AG04449 (cell line): Measurements from ENCODE around the gene MYO10.

ENCODE experiments used
- CTCF ChIA-PET: fragments of 350-600 bp; formaldehyde crosslinking; extraction: SDS; loops from one replicate; lab custom pipeline; 2021; ENCODE audit warnings: antibody characterized with exemption; lab: Yijun Ruan, JAX
- POLR2A ChIA-PET: fragments of 400-600, 350-600 bp; formaldehyde crosslinking; extraction: SDS; loops from one replicate; lab custom pipeline; 2020; ENCODE audit warnings: antibody characterized with exemption, inconsistent platforms; lab: Yijun Ruan, JAX
- DNase-seq: peaks from one replicate; pipeline ENCODE4 v3.0.0-alpha.2; 2010; ENCODE audit warnings: low read depth, low spot score
- H3K4me3 ChIP-seq: 2 replicates; pipeline ENCODE4 v1.5.1; 2011; ENCODE audit warnings: low read depth, mild to moderate bottlenecking, control low read depth, low read length
- TF ChIP-seq, protein P1 (sequence below): IDR thresholded peaks from one replicate; pipeline ENCODE4 v1.5.1; 2011; ENCODE audit warnings: mild to moderate bottlenecking, moderate library complexity, low read length, control low read depth, inconsistent platforms; ENCODE audit not compliant: insufficient read depth; ENCODE audit errors: missing control alignments

Gene MYO10

DNA sequence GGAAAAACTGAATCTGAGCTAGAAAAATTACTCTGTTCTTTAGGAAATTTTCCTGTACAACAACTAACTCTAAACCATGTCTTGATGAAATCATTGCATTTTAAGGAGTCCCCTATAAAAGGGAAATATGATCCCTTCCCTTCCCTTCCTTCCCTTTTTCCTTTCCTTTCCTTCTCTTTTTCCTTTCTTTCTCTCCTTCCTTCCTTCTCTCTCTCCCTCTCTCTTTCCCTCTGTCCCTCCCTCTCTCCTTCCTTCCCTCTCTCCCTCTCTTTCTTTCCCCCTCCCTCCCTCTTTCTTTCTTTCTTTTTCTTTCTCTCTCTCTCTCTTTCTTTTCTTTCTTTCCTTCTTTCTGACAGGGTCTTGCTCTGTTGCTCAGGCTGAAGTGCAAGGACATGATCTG is 42.2 kb upstream of the MYO10 start:
- POLR2A ChIA-PET = no interaction called here
- H3K4me3 ChIP-seq = no peak overlapping the region
- DNase-seq = no peak
- CTCF ChIA-PET = interaction anchor here (1.9 kb wide), 1 partner anchor 212 kb away, joined by 4 read pairs; no protein-coding TSS in a partner anchor
- TF ChIP-seq, protein P1, sequence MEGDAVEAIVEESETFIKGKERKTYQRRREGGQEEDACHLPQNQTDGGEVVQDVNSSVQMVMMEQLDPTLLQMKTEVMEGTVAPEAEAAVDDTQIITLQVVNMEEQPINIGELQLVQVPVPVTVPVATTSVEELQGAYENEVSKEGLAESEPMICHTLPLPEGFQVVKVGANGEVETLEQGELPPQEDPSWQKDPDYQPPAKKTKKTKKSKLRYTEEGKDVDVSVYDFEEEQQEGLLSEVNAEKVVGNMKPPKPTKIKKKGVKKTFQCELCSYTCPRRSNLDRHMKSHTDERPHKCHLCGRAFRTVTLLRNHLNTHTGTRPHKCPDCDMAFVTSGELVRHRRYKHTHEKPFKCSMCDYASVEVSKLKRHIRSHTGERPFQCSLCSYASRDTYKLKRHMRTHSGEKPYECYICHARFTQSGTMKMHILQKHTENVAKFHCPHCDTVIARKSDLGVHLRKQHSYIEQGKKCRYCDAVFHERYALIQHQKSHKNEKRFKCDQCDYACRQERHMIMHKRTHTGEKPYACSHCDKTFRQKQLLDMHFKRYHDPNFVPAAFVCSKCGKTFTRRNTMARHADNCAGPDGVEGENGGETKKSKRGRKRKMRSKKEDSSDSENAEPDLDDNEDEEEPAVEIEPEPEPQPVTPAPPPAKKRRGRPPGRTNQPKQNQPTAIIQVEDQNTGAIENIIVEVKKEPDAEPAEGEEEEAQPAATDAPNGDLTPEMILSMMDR = no peak

DNA sequence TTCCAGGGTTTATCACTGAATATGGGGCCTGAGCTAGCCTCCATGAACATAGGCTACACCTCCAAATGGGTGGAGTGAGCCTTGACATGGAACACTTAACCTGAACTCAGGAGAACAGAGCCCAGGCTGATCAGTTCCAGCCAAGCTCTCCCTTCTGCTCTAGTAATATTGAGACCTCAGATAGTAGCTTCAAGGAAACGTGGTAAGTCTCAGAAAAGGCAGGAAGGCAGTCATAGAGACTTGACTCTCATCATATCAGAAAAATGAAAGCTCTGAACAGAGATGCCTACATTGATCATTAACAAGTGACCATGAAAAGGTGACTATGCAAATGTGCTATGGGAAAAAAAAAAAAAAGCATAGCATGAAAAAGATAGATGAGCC is 40.5 kb upstream of the MYO10 start:
- TF ChIP-seq, protein P1 = no peak
- CTCF ChIA-PET = interaction anchor here (0.6 to 1.9 kb wide), 2 partner anchors 158 to 214 kb away, joined by 3 to 4 read pairs; no protein-coding TSS in a partner anchor
- POLR2A ChIA-PET = no interaction called here
- H3K4me3 ChIP-seq = no peak overlapping the region
- no peak for DNase-seq

DNA sequence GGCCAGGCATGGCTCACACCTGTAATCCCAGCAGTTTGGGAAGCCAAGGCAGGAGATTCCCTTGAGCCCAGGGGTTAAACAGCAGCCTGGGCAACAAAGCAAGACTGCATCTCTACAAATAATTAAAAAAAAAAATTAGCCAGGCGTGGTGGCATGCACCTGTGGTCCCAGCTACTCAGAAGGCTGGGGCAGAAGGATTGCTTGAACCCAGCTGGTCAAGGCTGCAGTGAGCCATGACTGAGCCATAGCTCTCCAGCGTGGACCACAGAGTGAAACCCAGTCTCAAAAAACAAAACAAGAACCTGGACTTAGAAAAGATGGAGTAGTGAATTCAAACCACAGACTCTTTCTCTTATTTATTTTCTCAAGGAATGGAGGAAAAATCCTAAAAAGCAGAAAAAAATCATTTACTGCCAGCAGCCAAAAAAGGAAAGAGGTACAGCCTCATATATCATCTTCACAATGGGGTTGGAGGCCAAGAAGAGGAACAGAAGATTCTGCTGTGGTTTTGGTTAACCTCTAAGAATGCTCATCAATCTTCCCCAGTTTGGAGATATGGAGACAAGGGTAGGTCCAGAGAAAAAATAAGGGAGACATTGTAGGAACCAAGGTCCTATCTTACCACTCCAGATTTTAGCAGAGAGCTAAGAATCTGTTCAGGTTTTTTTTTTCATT is 40.0 kb upstream of the MYO10 start:
- CTCF ChIA-PET = no interaction called here
- no peak for DNase-seq
- POLR2A ChIA-PET = no interaction called here
- H3K4me3 ChIP-seq = no peak overlapping the region
- TF ChIP-seq, protein P1 = no peak

- no peak overlapping the region for H3K4me3 ChIP-seq
- ChIA-PET POLR2A (interaction anchor here (0.5 kb wide), 1 partner anchor 17 kb away, joined by 3 read pairs; no protein-coding TSS in a partner anchor), CTCF (no interaction called here)
- no peak for DNase-seq
- TF ChIP-seq, protein P1 = no peak
Measured at GRCh38 chr5:16974981-16975380, 38.9 kb upstream of the MYO10 start.

DNA sequence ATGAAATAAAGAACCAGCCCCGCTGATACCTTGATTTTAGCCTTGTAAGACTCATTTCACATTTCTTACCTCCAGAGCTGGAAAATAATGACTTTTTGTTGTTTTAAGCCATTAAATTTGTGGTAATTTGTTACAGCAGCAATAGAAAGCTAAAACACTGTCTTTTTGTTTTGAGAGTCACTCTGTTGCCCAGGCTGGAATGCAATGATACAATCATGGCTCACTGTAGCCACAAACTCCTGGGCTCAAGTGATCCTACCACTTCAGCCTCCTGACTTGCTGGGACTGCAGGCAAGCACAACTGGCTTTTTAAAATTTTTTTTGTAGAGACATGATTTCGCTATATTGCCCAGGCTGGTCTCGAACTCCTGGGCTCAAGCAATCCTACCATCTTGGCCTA is 34.7 kb upstream of the MYO10 start:
- CTCF ChIA-PET = interaction anchor here (1.5 kb wide), 1 partner anchor 10 kb away, joined by 5 read pairs; no protein-coding TSS in a partner anchor
- POLR2A ChIA-PET = interaction anchor here (0.9 kb wide), 1 partner anchor 30 kb away, joined by 3 read pairs; no protein-coding TSS in a partner anchor
- no peak for DNase-seq
- TF ChIP-seq, protein P1 = no peak
- no peak overlapping the region for H3K4me3 ChIP-seq

DNA sequence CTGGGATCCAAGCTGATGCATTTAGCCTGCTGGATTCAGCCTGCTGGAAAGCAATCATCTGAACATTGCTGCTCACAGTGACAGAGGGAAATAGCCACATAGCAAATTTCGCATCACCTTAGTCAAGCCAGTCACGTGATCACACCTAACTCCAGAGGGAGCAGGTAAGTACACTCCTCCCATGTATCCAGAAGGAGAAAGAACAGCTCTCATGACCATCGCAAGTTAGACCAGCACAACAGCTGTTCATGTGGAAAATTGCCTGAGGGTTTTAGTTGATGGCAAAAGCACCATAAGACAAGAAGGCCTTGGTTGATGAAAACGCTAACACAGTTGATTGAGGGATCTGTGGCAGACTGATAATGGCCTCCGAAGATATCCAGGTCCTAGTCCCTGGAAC is 34.2 kb upstream of the MYO10 start:
- TF ChIP-seq, protein P1 = no peak
- DNase-seq = no peak
- ChIA-PET CTCF (interaction anchor here (1.5 kb wide), 1 partner anchor 10 kb away, joined by 5 read pairs; no protein-coding TSS in a partner anchor), POLR2A (interaction anchor here (0.9 kb wide), 1 partner anchor 31 kb away, joined by 3 read pairs; no protein-coding TSS in a partner anchor)
- no peak overlapping the region for H3K4me3 ChIP-seq
